GM19099 (cell line): ENCODE measurements around the gene AMY2A.
"Not testable (repeated sequence)": the region's sequence is repeated elsewhere in the genome, so short reads cannot be mapped to it uniquely, and the experiment has no call there.

Experiments
- POLR2A ChIP-seq: IDR thresholded peaks from 3 replicates; pipeline ENCODE4 v1.6.1; 2011; ENCODE audit warnings: low read depth; ENCODE audit not compliant: insufficient read length; ENCODE audit errors: extremely low read depth

AMY2A gene

GRCh38 chr1:103616994-103617477 is at the start of gene AMY2A:
TSS of gene AMY2A (plus strand) at chr1:103617427. CDS start at chr1:103617441, 14 bp downstream.
- TF ChIP-seq POLR2A, result not testable (repeated sequence)

GRCh38 chr1:103569493-103569892 is 47.7 kb upstream of the AMY2A start:
- no peak for TF ChIP-seq POLR2A

DNA sequence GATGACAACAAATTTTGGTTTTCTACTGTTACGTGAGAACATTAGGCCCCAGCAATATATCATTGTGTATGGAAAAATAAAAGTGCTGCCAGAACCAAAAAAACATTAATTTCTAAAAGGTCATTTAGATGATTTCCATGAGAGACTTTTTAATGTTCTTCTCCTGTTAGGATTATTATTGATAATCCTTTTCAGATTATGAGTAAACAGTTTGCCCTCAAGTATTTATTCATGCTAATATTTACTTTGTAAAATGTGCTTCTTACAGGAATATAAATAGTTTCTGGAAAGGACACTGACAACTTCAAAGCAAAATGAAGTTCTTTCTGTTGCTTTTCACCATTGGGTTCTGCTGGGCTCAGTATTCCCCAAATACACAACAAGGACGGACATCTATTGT is 45.9 kb upstream of the AMY2A start, which contains the start of gene AMY2B:
AMY2B (plus strand) TSS at position 301 of the 400 bp plus-strand sequence; CDS start at position 315, 14 bp downstream.
- not testable (repeated sequence) for TF ChIP-seq POLR2A

DNA sequence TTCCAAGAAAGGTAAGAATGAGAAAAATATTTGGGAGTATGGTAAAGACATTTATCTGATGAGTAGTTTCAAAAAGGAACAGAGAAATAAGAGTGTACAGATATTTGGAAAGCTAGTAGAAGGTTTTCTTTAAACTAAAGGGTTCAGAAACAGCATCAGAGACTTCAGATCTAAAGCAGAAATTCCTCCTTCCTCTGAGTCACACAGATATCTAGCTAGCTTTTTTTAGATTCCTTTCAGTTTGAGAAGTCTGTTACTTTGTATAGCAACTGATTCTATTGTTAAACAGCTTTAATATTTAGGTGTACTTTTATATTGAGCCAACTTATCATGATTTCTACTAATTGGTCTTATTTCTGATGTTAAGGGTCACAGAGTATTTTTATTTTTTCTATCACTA is 41.2 kb upstream of the AMY2A start:
- no peak for TF ChIP-seq POLR2A

- TF ChIP-seq POLR2A, result no peak
Observed at GRCh38 chr1:103582464-103582863, 34.8 kb upstream of the AMY2A start.

- no peak for TF ChIP-seq POLR2A
Observed at GRCh38 chr1:103583887-103584286, 33.3 kb upstream of the AMY2A start.

DNA sequence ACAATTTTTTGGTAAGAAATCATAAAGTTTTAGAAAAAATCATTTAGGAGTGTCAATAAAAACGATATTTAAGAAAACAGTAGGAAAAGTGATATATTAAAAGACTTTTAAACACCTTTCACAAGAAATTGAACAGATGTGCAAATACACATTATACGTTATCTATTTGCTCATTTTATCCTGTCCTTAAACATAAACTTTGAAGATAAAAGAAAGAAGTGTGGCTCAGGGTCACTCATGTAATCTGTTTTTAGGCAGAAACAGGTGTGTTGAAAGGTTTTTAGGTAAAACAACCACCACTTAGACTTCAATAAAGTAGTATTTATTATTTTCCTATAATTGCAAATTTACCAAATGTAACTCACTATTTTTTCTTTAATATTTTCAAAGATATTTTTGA is 32.7 kb upstream of the AMY2A start:
- TF ChIP-seq POLR2A, result no peak

DNA sequence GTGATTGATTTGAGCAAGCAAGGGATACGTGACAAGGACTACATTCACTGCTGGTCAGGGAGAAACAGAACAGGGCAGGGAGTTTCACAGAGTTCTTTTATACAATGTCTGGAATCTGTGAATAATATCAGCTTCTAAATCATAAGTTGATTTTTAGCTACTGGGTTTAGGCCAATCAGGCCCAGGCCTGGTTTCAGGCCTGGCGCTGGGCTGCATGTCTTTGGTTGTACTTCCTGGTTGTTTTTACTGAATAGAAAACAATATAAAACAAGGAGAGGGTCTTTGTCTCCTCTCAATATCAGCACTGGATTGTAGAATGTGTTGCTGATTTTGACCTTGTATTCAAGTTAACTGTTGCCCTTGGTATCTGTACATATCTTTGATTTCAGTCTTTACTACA is 865 bp upstream of the AMY2A start:
- no peak for TF ChIP-seq POLR2A

DNA sequence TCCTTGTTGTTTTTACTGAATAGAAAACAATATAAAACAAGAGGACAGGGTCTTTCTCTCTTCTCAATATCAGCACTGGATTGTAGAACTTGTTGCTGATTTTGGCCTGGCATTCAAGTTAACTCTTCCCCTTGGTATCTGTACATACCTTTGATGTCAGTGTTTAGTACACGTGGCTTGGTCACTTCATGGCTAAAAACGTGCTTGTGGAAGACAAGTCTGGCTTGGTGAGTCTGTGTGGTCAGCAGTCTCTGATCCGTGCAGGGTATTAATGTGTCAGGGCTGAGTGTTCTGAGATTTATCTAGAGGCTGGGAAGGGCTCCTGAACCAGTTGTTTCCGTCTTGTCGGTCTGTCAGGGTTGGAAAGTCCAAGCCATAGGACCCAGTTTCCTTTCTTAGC is 38.2 kb downstream of the AMY2A start, which contains the start of gene AMY1A:
AMY1A (plus strand) TSS at position 301 of the 400 bp plus-strand sequence. CDS start 571 bp downstream, outside the sequence.
- TF ChIP-seq POLR2A, result not testable (repeated sequence)
